T-helper 1 cell (primary cell): ENCODE data around the gene PODNL1.

Experiments used
- DNase-seq, 5 donors: peaks; one replicate each; pipeline ENCODE4 v3.0.0-alpha.2; 2012 to 2020

PODNL1 gene

DNA sequence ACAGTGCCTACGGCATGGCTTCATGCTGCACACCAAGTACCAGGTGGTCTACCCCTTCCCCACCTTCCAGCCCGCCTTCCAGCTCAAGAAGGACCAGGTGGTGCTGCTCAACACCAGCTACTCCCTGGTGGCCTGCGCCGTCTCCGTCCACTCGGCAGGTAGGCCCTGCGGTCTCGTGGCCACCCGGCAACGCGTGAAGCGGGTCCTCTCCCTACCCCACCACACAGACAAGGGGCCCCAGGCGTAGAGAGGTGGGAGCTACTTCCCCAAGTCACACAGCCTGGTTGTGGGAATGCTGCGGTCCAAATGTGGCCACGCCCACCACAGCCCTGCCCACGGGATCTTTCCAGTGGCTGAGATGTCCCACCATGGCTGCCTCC is 18.1 kb upstream of the PODNL1 start:
- DNase-seq, result no peak

DNA sequence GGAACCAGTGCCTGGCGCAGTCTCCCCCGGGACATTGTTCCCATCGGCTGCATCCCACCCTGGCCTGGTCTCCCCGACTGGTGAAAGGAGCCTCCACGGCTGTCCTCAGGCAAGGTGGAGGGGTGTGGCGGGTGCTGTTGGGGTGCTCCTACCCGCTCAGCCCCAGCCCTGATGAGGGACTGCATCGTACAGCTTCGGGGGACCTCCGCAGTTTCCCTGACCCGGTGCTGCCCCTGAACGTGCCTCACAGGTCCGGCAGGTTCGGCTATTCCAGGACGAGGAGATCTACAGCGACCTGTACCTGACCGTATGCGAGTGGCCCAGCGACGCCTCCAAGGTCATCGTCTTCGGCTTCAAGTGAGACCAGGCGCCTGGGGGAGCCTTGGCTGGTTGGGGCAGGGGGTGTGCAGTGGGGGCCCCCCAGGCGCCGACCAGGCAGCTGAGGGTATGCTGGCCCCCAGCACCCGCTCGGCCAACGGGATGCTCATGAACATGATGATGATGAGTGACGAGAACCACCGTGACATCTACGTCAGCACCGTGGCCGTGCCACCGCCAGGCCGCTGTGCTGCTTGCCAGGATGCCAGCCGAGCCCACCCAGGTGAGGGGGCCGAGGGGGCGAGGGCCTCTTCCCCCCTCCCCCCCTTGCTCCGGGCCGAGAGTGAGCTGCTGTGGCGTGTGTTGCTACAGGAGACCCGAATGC is 17.6 kb upstream of the PODNL1 start:
- DNase-seq, result no peak

- DNase-seq, result no peak
These were observed 16.0 kb upstream of the PODNL1 start for GRCh38 chr19:13954185-13954584.

- no peak for DNase-seq
These were observed 14.8 kb upstream of the PODNL1 start for GRCh38 chr19:13952931-13953531.

- peak; percentile 98 to 100 (median 98) for DNase-seq
These were observed 14.1 kb upstream of the PODNL1 start, which contains the start of gene DCAF15 for GRCh38 chr19:13952154-13952930. Gene DCAF15, plus strand, starts transcription at chr19:13952509. Its CDS starts 4 bp downstream, at chr19:13952513.

DNA sequence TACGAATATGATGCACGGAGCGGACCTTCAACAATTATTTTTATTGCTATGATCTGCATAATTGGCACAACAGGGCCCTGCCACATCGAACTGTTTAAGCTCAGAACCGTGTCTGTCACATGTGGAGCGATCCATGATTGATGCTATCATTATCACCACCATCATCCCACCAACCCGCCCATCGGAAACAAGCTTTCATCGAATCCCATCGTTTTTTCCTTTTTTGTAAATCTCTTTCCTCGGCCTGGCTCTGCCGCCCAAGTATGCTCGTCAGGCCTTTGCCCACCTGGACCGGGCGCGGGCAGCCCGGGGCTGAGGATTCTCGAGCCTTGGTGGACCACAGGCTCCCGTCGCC is 13.6 kb upstream of the PODNL1 start:
- DNase-seq, result no peak

GRCh38 chr19:13951043-13951442 is 12.8 kb upstream of the PODNL1 start:
- DNase-seq, result no peak

GRCh38 chr19:13946414-13946813 is 8.2 kb upstream of the PODNL1 start:
- DNase-seq, result no peak

DNA sequence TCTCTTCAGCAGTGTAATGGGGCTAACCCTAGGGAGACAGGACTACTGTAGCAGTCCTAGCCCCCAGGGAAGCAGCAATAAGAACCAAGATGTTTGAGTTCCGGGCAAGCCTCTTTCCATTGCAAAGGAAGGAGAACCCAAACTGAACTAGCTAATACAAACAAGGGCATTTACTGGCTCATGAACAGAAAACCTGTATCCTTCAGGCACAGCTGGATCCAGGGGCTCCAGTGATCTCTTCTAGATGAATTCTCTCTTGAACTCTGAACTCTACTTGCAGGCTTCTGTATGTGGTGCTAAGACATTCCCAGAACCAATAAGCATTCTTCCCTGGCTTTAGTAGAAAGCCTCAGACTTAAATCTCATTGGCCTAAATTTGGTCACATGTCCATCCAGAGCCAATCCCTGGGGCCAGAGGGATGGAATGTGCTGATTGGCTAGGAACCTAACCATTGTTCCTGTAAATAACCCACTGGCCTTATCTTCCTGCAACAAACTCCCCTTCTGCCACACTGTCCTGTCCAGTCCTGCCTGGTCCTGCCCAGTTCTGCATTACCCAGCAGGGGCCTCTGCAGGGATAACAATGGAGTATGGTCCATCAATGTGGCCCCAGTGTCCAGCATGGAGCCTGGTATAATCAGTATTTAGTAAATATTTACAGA is 3.9 kb upstream of the PODNL1 start:
- no peak for DNase-seq

DNA sequence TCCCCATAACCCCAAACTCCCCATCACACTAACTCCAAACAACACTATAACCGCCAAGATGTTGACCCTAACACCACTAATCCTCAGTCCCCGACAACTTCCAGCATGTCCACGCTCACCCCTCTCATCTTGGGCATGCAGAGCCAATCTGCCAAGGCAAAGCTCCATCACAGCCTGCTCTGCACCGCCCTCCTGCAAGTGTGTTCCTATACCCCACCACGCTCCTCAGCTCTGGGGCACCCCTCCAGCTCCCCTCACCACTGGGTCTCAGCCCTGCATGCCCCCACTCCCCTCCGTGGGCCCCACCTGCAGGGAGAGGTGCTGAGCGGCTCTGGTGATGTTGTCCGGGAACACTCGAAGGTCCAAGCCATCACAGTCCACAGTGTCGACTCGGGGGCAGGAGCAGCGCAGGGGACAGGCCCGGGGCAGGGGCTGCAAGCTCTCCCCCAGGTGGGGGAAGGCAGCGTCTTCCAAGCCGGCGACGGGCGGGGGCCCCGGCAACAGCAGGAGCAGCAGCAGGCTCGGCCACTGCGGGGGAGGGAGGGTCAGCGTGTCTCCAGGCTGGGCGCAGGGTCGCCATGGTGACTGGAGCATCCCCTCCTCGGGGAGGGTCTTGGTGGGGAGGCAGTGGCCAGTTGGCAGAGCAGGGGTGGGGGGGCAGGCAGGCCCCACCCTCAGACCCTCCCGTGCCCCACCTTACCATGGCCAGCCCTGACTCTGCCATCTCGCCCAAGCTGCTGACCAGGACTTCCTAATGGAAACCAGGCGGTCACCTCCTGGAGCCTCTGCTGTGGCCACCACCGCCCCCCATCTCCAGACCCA is 527 bp downstream of the PODNL1 start:
- no peak for DNase-seq

GRCh38 chr19:13935765-13936510 is 2.3 kb downstream of the PODNL1 start:
- no peak for DNase-seq

DNA sequence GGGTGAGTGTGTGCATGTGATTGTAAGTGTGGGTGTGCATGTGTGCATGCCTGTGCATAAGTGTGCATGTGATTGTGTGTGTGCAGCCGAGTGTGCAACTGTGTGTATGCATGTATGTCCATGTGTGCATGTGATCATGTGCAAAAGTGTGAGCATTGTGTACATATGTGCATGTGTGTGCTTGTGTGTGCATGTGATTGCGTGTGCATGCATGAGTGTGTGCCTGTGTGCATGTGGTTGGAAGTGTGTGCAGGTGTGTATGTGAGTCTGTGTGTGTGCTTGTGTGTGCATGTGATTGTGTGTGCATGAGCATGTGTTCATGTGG is 3.5 kb downstream of the PODNL1 start:
- DNase-seq, result no peak

- DNase-seq, result no peak
These were observed 5.3 kb downstream of the PODNL1 start for GRCh38 chr19:13932911-13933393.

DNA sequence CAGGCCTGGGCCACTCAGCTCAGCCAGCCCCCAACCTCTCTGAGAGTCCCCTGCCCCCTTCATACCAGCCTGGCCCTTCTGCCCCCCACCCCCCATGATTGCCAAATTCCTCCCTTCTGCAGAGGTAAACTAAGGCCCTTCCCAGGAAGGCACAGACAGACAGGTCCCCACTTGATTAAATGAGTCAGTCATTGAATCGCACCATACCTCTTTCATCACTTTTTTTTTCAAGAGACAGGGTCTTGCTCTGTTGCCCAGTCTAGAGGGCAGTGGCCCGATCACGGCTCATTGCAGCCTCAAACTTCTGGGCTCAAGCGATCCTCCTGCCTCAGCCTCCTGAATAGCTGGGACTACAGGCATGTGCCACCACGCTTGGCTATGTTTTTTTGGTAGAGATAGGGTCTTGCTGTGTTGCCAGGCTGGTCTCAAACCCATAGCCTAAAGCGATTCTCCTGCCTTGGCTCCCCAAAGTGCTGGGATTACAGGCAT is 6.0 kb downstream of the PODNL1 start:
- no peak for DNase-seq

GRCh38 chr19:13931391-13932148 is 6.6 kb downstream of the PODNL1 start:
- DNase-seq, result no peak

- no peak for DNase-seq
These were observed 7.8 kb downstream of the PODNL1 start for GRCh38 chr19:13930402-13930801.

- no peak for DNase-seq
These were observed 8.3 kb downstream of the PODNL1 start for GRCh38 chr19:13929956-13930355.

DNA sequence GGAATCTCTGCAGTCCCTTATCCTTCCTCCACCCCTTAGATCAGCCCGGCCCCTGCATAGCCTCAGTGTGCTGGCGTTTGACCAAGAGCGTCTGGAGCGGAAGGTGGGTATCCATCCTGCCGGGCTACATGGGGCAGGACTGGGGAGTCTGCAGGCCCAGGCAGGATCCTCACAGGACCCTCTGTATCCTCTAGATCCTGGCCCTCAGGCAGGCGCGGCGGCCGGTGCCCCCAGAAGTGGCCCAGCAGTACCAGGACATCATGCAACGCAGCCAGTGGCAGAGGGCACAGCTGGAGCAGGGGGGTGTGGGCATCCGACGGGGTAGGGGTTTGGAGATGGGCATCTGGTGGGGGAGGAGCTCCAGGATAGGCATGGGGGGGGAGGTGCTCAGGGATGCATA is 8.9 kb downstream of the PODNL1 start:
- no peak for DNase-seq

GRCh38 chr19:13926715-13927114 is 11.5 kb downstream of the PODNL1 start:
- no peak for DNase-seq

- DNase-seq, result no peak
These were observed 12.2 kb downstream of the PODNL1 start for GRCh38 chr19:13926010-13926409.
